GM18505 (cell line): ENCODE results near the gene PLK3.
"Not testable (repeated sequence)": the region's sequence is repeated elsewhere in the genome, so short reads cannot be mapped to it uniquely, and the experiment has no call there.

ENCODE experiments used
- ATAC-seq: cut with Tn5 transposase; IDR thresholded peaks from one replicate; pipeline ENCODE4 v1.9.1; 2021; ENCODE audit not compliant: unreplicated experiment
- POLR2A ChIP-seq: IDR thresholded peaks from 4 replicates; pipeline ENCODE4 v1.6.1; 2011; ENCODE audit warnings: borderline replicate concordance; ENCODE audit not compliant: insufficient read depth, insufficient read length; ENCODE audit errors: extremely low read depth

PLK3 gene

DNA sequence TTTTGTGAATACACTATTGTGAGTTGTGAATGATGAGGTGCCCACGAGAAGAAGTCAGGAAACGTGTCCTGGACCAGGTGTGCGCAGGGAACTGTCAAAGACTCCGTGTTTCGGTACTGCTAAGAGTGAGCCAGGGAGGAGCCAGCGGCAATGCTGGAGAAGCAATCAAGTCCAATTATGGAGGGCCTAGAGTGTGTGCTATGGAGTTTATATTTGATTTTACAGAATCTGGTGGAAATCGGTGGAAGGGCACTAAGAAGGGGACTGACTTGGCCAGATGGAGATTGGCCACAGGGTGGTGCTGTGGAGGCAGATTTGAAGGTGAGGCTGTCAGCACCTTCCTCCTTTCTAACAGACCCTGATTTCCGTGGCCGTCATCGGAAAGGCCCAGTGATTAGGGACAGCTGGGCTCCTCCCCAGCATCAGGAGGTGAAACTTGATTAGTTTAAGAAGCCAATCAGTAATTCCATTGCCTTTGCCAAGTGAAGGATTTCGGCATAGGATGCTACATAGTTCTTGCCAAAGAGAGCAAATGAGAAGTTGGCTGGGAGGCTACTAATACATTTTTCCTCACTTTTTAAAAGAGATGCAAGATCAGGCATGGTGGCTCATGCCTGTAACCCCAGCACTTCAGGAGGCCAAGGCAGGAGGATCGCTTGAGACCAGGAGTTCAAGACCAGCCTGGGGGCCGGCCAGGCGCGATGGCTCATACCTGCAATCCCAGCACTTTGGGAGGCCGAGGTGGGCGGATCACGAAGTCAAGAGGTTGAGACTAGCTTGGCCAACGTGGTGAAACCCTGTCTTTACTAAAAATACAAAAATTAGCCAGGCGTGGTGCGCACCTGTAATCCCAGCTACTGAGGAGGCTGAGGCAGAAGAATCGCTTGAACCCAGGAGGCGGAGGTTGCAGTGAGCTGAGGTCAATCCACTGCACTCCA, 35.8 kb downstream of the PLK3 start:
- TF ChIP-seq POLR2A: no peak
- ATAC-seq: peak; percentile 59

- ATAC-seq: not testable (repeated sequence)
Measured at GRCh38 chr1:44838294-44838693, 38.1 kb downstream of the PLK3 start.

- no peak for TF ChIP-seq POLR2A
- ATAC-seq: no peak
Measured at GRCh38 chr1:44839576-44839975, 39.4 kb downstream of the PLK3 start.

- ATAC-seq: no peak
- TF ChIP-seq POLR2A: no peak
Measured at GRCh38 chr1:44842486-44842861, 42.3 kb downstream of the PLK3 start.

- ATAC-seq: no peak
- no peak for TF ChIP-seq POLR2A
Measured at GRCh38 chr1:44842862-44843655, 42.9 kb downstream of the PLK3 start, which contains the start of gene PTCH2. TSS of gene PTCH2 (minus strand) at chr1:44843253. CDS start at chr1:44842932, 321 bp downstream.

DNA sequence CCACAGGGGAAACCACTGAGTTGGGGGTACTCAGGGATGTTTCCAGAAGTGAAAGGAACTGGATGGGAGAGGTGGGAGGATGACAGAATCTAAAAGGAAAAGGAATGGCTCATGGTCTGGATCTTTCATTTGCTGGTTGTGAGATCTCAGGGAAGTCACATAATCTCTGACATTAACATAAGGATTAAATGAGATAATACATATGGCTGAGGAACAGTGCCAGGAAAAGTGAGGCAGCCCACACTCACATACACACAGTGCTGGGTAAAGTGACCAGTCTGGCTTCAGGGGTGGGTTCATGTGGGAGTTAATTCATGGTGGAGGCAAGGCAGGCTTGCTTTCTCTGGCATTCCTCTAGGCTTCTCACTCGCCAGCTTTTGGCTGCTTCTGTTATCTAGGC, 46.8 kb downstream of the PLK3 start:
- no peak for ATAC-seq
- TF ChIP-seq POLR2A: no peak

GRCh38 chr1:44847845-44848244, 47.7 kb downstream of the PLK3 start:
- no peak for TF ChIP-seq POLR2A
- ATAC-seq: no peak

- ATAC-seq: no peak
- TF ChIP-seq POLR2A: no peak
Measured at GRCh38 chr1:44848456-44849181, 48.4 kb downstream of the PLK3 start.

GRCh38 chr1:44849575-44850132, 49.5 kb downstream of the PLK3 start:
- TF ChIP-seq POLR2A: no peak
- no peak for ATAC-seq

GRCh38 chr1:44851308-44851707, 51.1 kb downstream of the PLK3 start:
- TF ChIP-seq POLR2A: no peak

DNA sequence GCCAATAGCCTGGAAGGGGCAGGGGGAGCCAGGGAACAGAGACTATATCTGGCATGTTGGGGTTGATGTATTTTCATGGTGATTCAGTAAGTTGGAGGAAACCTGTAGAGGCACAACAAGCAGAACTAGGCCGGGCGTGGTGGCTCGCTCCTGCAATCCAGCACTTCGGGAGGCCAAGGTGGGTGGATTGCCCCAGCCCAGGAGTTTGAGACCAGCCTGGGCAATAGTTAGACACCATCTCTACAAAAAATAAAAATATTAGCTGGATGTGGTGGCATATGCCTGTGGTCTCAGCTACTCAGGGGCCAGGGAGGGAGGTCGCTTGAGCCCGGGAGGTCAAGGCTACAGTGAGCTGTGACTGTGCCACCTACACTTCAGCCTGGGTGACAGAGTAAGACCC, 53.0 kb downstream of the PLK3 start:
- no peak for TF ChIP-seq POLR2A
- ATAC-seq: no peak

More at GRCh38 chr1:44851308-44851707, 51.1 kb downstream of the PLK3 start:
- no peak for ATAC-seq

GRCh38 chr1:44854970-44855369, 54.8 kb downstream of the PLK3 start:
- TF ChIP-seq POLR2A: no peak
- no peak for ATAC-seq
